ENCODE data around the gene ARPC1A.

GRCh38 chr7:99396418-99397296 is 71.0 kb downstream of the ARPC1A start:
- no peak for TF ChIP-seq CTCF (IDR thresholded peaks at IDR 0.05)
- no peak for TF ChIP-seq POLR2A (IDR thresholded peaks at IDR 0.05)
